Astrocyte of the cerebellum (primary cell): ENCODE results near the gene SVEP1.
"Not testable (repeated sequence)": the region's sequence is repeated elsewhere in the genome, so short reads cannot be mapped to it uniquely, and the experiment has no call there.

ENCODE experiments used
- DNase-seq: peaks from one replicate; pipeline ENCODE4 v3.0.0-alpha.2; 2011; ENCODE audit warnings: low read depth
- H3K4me3 ChIP-seq: 2 replicates; pipeline ENCODE4 v1.5.1; 2011; ENCODE audit warnings: mild to moderate bottlenecking, low read depth, low read length, moderate library complexity
- CTCF ChIP-seq: IDR thresholded peaks from 2 replicates; pipeline ENCODE4 v1.5.1; 2012; ENCODE audit warnings: low read length, low read depth, moderate library complexity, mild to moderate bottlenecking; ENCODE audit errors: missing control alignments
- in situ Hi-C: cut with HindIII; loops from 2 replicates; pipeline ENCODE4 v1.10.0; 2017; ENCODE audit warnings: low sequenced_read_pairs

Gene SVEP1

GRCh38 chr9:110619831-110620230 lies 40.3 kb upstream of the SVEP1 start:
- no peak for TF ChIP-seq CTCF
- H3K4me3 ChIP-seq, result no peak overlapping the region
- in situ Hi-C loops, result no loop called here
- DNase-seq, result peak; percentile 39

GRCh38 chr9:110615498-110615897 lies 36.0 kb upstream of the SVEP1 start:
- peak; percentile 82 for DNase-seq
- in situ Hi-C loops, result no loop called here
- TF ChIP-seq CTCF, result no peak
- H3K4me3 ChIP-seq, result no peak overlapping the region

- in situ Hi-C loops, H3K4me3 ChIP-seq, DNase-seq: not testable (repeated sequence)
Measured at GRCh38 chr9:110614576-110614975, 35.0 kb upstream of the SVEP1 start.

GRCh38 chr9:110606179-110606790 lies 26.7 kb upstream of the SVEP1 start:
- in situ Hi-C loops, result no loop called here
- no peak for DNase-seq
- TF ChIP-seq CTCF, result no peak
- H3K4me3 ChIP-seq, result no peak overlapping the region

GRCh38 chr9:110605565-110605964 lies 26.0 kb upstream of the SVEP1 start:
- no peak overlapping the region for H3K4me3 ChIP-seq
- no peak for DNase-seq
- in situ Hi-C loops, result no loop called here
- TF ChIP-seq CTCF, result no peak

- no peak overlapping the region for H3K4me3 ChIP-seq
- DNase-seq, result no peak
- no peak for TF ChIP-seq CTCF
- in situ Hi-C loops, result no loop called here
Measured at GRCh38 chr9:110604171-110604601, 24.6 kb upstream of the SVEP1 start.

GRCh38 chr9:110602281-110602680 lies 22.7 kb upstream of the SVEP1 start:
- H3K4me3 ChIP-seq, result no peak overlapping the region
- no peak for DNase-seq
- in situ Hi-C loops, result no loop called here
- no peak for TF ChIP-seq CTCF
